Gastrocnemius medialis (tissue), 4 donors: ENCODE results near the gene HHEX.

Experiments used
- POLR2A ChIP-seq, 2 donors: fragments of 450-650 bp; IDR thresholded peaks; one replicate each; pipeline ENCODE4 v1.6.1; 2017; ENCODE audit warnings: antibody characterized with exemption in 2 of 2, mild to moderate bottlenecking in 2 of 2, moderate library complexity in 2 of 2
- TF ChIP-seq, protein P1 (sequence below), 5 experiments: fragments of 450-650 bp in 3 of 5; fragments of 200-600 bp in 2 of 5; sonication (generic) in 2 of 5; IDR thresholded peaks in 4 of 5; conservative IDR thresholded peaks in 1 of 5; 1 replicate in 4 of 5; 2 replicates in 1 of 5; pipeline ENCODE4 v1.5.1; 2016 to 2019; ENCODE audit warnings: antibody characterized with exemption in 5 of 5, mild to moderate bottlenecking in 3 of 5, moderate library complexity in 3 of 5

GRCh38 chr10:92640107-92640506 is 49.6 kb upstream of the HHEX start:
- no peak for TF ChIP-seq POLR2A (IDR thresholded peaks at IDR 0.05)
- TF ChIP-seq, protein P1, sequence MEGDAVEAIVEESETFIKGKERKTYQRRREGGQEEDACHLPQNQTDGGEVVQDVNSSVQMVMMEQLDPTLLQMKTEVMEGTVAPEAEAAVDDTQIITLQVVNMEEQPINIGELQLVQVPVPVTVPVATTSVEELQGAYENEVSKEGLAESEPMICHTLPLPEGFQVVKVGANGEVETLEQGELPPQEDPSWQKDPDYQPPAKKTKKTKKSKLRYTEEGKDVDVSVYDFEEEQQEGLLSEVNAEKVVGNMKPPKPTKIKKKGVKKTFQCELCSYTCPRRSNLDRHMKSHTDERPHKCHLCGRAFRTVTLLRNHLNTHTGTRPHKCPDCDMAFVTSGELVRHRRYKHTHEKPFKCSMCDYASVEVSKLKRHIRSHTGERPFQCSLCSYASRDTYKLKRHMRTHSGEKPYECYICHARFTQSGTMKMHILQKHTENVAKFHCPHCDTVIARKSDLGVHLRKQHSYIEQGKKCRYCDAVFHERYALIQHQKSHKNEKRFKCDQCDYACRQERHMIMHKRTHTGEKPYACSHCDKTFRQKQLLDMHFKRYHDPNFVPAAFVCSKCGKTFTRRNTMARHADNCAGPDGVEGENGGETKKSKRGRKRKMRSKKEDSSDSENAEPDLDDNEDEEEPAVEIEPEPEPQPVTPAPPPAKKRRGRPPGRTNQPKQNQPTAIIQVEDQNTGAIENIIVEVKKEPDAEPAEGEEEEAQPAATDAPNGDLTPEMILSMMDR (IDR thresholded peaks at IDR 0.05 in 4 of 5, conservative IDR thresholded peaks at IDR 0.05 in 1 of 5), result no peak
